Epithelial cell of esophagus (primary cell): Measurements from ENCODE around the gene ELMO3.

Experiments used
- DNase-seq: peaks from one replicate; pipeline ENCODE4 v3.0.0; 2010; ENCODE audit warnings: low read depth
- H3K4me3 ChIP-seq: 2 replicates; pipeline ENCODE4 v1.5.1; 2011; ENCODE audit warnings: mild to moderate bottlenecking, low read length, control low read depth
- TF ChIP-seq, protein P1 (sequence below): IDR thresholded peaks from 2 replicates; pipeline ENCODE4 v1.5.1; 2011; ENCODE audit warnings: low read depth, mild to moderate bottlenecking, low read length, control low read depth, inconsistent platforms; ENCODE audit not compliant: insufficient read depth; ENCODE audit errors: missing control alignments

Gene ELMO3

DNA sequence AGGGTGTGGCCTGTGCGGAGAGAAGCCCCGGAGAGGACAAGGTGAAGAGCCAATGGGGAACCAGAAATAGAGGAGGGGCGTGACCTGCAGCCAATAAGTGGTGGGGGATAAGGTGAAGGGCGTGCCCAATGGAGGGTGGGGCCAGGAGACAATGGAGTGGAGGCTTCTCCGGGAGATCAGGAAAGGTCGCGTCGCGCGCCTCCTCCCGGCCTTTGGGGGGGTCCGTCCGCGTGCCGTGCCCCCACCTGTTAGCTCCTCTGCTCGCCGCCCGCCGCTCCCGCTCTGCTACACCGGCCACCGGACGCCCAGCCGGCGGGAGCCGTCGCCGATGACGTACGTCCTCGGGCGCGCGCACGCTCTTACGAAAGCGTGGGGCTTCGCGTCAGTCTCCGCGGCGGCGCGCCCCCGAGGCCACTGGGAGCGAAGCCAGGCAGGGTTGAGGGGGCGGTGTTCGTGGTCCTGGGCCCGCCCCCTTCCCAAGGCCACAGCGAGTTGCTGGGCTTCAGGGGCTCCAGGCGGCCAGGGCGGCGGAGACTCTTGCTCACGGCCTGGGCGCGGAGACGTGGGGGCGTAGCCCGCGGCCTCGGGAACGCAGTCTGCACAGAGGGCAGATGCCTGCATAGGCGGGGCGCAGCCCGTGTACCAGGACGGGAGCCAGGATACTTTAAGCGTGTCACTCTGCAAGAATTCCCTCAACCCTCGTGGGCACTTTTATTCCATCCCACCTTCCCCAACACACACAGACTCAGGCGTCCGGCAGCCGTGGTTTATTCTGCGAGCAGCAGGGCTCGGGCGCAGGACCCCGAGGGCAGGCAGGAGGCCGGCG is 15.1 kb upstream of the ELMO3 start, which contains the start of gene MATCAP1:
Gene MATCAP1, minus strand, starts transcription at position 337 of the 826 bp plus-strand sequence. CDS start 3,353 bp downstream, outside the sequence.
- H3K4me3 ChIP-seq: peak within 1 kb of the TSS; percentile 60
- DNase-seq: peak; percentile 99
- TF ChIP-seq, protein P1, sequence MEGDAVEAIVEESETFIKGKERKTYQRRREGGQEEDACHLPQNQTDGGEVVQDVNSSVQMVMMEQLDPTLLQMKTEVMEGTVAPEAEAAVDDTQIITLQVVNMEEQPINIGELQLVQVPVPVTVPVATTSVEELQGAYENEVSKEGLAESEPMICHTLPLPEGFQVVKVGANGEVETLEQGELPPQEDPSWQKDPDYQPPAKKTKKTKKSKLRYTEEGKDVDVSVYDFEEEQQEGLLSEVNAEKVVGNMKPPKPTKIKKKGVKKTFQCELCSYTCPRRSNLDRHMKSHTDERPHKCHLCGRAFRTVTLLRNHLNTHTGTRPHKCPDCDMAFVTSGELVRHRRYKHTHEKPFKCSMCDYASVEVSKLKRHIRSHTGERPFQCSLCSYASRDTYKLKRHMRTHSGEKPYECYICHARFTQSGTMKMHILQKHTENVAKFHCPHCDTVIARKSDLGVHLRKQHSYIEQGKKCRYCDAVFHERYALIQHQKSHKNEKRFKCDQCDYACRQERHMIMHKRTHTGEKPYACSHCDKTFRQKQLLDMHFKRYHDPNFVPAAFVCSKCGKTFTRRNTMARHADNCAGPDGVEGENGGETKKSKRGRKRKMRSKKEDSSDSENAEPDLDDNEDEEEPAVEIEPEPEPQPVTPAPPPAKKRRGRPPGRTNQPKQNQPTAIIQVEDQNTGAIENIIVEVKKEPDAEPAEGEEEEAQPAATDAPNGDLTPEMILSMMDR: no peak

DNA sequence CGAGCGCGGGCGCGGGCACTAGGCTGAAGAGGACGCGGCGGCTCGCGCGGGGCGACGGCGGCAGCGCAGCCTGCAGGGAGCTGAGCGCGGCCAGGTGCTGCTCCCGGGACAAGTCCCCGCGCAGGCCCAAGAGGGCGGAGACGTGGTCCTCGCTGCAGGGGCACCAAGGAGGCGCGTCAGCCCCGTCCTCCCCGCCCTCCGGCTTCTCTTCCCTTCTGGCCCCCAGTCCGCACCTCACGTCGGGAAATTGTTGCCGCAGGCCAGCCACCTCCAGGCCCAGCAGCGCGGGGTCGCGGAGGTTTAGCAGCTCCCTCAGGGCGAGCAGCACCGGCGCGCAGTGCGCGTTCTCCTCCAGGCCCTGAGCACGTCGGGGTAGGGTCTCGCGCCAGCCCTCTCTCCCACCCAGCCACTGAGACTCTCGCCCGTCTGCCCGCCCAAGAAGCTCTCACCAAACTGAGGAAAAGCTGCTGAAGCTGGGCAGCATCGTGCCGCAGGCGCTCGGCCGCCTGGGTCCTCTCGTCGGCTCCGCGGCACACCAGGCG is 14.4 kb upstream of the ELMO3 start:
- TF ChIP-seq, protein P1: no peak
- DNase-seq: no peak
- H3K4me3 ChIP-seq: peak overlapping the region; percentile 60

DNA sequence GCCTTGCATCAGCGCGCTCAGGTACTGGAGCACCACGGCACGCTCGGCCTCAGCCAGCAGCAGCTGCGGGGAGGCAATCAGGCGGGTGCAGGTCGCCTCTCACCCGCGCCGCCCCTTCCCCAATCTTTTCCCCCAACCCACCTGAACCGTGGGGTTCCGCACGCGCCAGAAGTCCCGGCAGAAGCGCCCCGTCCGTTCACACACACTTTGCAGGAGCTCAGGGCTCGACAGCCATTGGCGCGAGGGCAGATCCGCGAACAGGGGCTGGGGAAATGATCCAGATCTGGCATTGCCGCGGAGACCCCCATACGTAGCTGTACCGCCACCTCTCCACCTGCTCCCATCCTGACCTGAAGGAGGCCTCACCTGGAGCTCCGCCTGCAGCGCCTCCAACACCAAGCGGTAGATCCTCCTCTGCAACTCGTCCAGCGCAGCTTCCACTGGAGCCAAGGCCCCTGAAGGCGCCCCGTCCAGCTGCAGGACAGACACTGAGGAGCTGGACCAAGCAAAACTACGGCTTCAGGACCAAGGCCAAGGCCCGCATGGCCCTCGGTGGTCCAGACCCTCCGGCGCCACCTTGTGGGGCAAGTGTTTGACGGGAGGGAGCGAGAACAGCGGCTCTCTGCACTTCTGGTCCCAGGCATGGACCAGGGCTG is 13.8 kb upstream of the ELMO3 start:
- DNase-seq: peak; percentile 85
- H3K4me3 ChIP-seq: no peak overlapping the region
- TF ChIP-seq, protein P1: peak; percentile 63

DNA sequence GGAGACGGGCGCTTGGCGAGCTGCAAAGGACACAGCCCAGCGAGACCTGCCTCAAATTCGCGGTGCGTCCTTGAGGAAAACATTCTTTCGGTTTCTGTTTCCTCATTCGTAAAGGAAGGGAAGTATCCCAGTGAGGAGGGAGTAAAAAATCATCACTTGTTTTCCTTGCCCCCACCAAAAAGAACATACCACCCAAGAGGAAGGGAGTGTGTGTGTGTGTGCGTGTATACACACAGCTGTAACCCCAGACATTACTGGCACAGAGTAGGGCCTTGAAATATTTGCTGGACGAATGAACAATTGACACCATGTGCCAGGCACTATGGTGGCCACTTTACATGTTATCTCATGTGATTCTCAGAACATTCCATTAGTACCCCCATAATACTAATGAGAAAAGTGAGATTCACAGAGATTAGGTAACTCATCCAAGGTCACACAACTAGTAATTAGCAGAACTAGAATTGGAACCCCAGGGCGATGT is 13.2 kb upstream of the ELMO3 start:
- TF ChIP-seq, protein P1: no peak
- H3K4me3 ChIP-seq: no peak overlapping the region
- DNase-seq: no peak

DNA sequence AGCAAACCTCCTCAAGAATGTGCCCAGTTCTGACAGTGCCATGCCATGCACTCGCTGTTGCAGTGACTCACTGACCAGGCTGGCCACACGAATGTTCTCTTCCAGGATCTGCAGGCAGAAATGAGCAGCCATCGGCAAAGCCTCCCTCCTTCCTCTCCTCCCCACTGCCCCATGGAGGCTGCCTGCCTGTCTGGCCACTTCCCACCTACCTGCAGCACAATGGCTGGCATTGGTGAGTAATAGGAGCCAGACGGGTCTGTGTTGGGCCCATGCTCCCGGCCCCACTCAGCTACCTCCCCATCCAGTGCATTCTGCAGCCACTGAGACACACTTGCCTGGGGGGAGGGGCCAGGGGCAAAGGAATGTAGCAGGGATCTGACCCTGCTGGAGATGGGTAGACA is 12.4 kb upstream of the ELMO3 start:
- TF ChIP-seq, protein P1: no peak
- no peak overlapping the region for H3K4me3 ChIP-seq

DNA sequence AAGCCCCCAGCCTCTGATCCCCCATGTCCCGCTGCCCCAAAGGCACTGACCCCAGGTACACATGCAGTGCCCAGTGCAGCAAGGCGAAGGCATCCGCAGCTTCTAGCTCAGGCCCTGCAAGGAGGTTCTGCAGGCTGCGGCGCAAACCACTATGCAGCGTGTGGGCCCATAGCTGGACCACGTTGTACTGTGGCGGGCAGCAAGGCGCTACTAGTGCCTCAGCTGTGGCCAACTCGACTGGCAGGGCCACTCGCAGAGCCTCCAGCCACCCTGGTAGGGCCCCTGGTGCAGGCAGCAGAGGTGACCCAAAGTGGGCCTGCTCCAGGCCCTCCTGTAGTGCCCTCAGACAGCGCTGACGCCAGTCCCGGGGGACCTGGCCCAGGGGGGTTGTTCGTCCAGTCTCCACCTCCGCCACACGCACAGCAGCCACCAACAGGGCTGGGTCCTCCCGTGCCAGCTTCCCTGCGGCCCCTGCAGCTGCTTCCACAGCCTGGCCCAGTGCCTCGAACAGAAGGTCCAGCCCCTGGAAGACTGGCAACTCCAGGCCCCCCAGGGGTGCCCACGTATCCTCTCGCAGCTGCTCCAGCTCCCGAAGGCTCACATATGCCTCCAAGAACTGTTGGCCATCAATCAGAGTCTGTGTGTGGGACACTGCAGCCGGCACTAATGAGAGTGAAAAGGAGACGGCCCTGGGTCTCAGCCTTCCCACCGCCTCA is 11.6 kb upstream of the ELMO3 start:
- TF ChIP-seq, protein P1: no peak
- DNase-seq: no peak
- H3K4me3 ChIP-seq: no peak overlapping the region

More for the DNA sequence above, 12.4 kb upstream of the ELMO3 start:
- DNase-seq: peak; percentile 30
